Panc1 (cell line): ENCODE results near the gene SH2D3C. TPM values are rescaled to one million over a fixed set of nuclear protein-coding genes. Genes with fewer than 3 reads are reported as not detected.

ENCODE experiments used
- ATAC-seq: fragments of 200-7000 bp; cut with Tn5 transposase; 2 replicates; pipeline ENCODE4 v1.9.1; 2020; ENCODE audit warnings: mild to moderate bottlenecking, moderate library complexity
- BruUV-seq: library from RNA; stranded (reverse); fragments of 400-500 nt; replicated peaks from 2 replicates; lab custom pipeline; 2021; lab: Mats Ljungman, UMichigan
- CTCF ChIA-PET: fragments of 300-600 bp; sonication (Branson Sonifier 250); formaldehyde crosslinking; loops from one replicate; lab custom pipeline; 2022; ENCODE audit warnings: antibody characterized with exemption; lab: Charles Lee
- POLR2A ChIA-PET: fragments of 300-600 bp; sonication (Branson Sonifier 250); formaldehyde crosslinking; loops from one replicate; lab custom pipeline; 2022; ENCODE audit warnings: antibody characterized with exemption; lab: Charles Lee
- DNase-seq: peaks from one replicate; pipeline ENCODE4 v3.0.0-alpha.2; 2010; ENCODE audit warnings: low read depth, low spot score
- H3K27ac ChIP-seq: 2 replicates; pipeline ENCODE4 v1.5.1; 2011; ENCODE audit warnings: mild to moderate bottlenecking, low read length, inconsistent platforms
- H3K27me3 ChIP-seq: fragments of 200-500 bp; sonication (Bioruptor generic); 2 replicates; pipeline ENCODE4 v1.6.0; 2014; ENCODE audit warnings: low read length, inconsistent platforms; ENCODE audit not compliant: control insufficient read depth, insufficient read depth
- H3K36me3 ChIP-seq: fragments of 200-500 bp; sonication (Bioruptor generic); 2 replicates; pipeline ENCODE4 v1.5.1; 2014; ENCODE audit warnings: inconsistent platforms, mild to moderate bottlenecking, low read length, moderate library complexity; ENCODE audit not compliant: control insufficient read depth, insufficient read depth
- H3K4me1 ChIP-seq: 2 replicates; pipeline ENCODE4 v1.5.1; 2011; ENCODE audit warnings: inconsistent platforms, mild to moderate bottlenecking, low read length, moderate library complexity; ENCODE audit not compliant: control insufficient read depth, insufficient read depth
- H3K4me3 ChIP-seq, 2 experiments: 2 replicates each; pipeline ENCODE4 v1.5.1; 2011 to 2012; ENCODE audit warnings: low read depth in 2 of 2, low read length in 2 of 2, mild to moderate bottlenecking in 2 of 2, inconsistent platforms in 1 of 2, moderate library complexity in 1 of 2
- H3K9me3 ChIP-seq: fragments of 200-500 bp; sonication (Bioruptor generic); 2 replicates; pipeline ENCODE4 v1.5.1; 2014; ENCODE audit warnings: low read depth, mild to moderate bottlenecking, inconsistent platforms, low read length, moderate library complexity; ENCODE audit not compliant: control insufficient read depth, insufficient read depth
- POLR2AphosphoS5 ChIP-seq: IDR thresholded peaks from 2 replicates; pipeline ENCODE4 v1.6.1; 2012; ENCODE audit warnings: mild to moderate bottlenecking, low read depth, low read length, moderate library complexity
- SIN3A ChIP-seq: IDR thresholded peaks from 2 replicates; pipeline ENCODE4 v1.6.1; 2012; ENCODE audit warnings: low read depth, mild to moderate bottlenecking, low read length, moderate library complexity, borderline replicate concordance; ENCODE audit not compliant: insufficient read depth
- TCF7L2 ChIP-seq: IDR thresholded peaks from 2 replicates; pipeline ENCODE4 v1.6.1; 2011; ENCODE audit warnings: mild to moderate bottlenecking, low read depth, low read length, inconsistent platforms
- in situ Hi-C: cut with HindIII; loops from 2 replicates; pipeline ENCODE4 v1.10.0; 2016; ENCODE audit warnings: low sequenced_read_pairs, low pct_unique_long_range_greater_than_20kb
- intact Hi-C: fragments of 100-400 bp; cut with micrococcal nuclease; formaldehyde crosslinking; loops from one replicate; pipeline ENCODE4 v1.10.0; 2022; ENCODE audit not compliant: unreplicated experiment
- total RNA-seq: library from RNA; stranded (reverse); gene quantifications from one replicate; pipeline ENCODE4 v1.2.1, GENCODE V29; 2021; ENCODE audit not compliant: unreplicated experiment
- TF ChIP-seq, protein P1 (sequence below), 2 experiments: IDR thresholded peaks; 2 replicates each; pipeline ENCODE4 v1.6.1; 2011 to 2012; ENCODE audit warnings: low read depth in 2 of 2, control low read depth in 1 of 2, low read length in 1 of 2, mild to moderate bottlenecking in 1 of 2, moderate library complexity in 1 of 2; ENCODE audit not compliant: insufficient read depth in 1 of 2
- TF ChIP-seq, protein P2 (sequence below): fragments of 450-650 bp; IDR thresholded peaks from 2 replicates; pipeline ENCODE4 v1.5.1; 2017; ENCODE audit warnings: mild to moderate bottlenecking

Gene SH2D3C
- total RNA-seq, 1 experiment from 2014 or later: 0.49 TPM

DNA sequence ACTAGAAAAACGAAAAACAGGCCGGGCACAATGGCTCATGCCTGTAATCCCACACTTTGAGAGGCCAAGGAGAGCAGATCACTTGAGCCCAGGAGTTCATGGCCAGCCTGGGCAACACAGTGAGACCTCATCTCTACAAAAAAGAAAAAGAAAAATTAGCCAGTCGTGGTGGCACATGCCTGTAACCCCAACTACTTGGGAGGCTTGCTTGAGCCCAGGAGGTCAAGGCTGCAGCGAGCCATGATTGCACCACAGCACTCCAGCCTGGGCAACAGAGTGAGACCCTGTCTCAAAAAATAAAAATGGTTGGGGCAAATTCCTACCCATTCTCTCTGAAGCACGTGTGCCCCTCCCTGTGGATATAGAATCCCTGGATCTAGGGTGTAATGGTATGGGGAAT lies 80.1 kb downstream of the SH2D3C start:
- intact Hi-C loops: no loop called here
- no peaks in the 10 kb centered on the region for H3K36me3 ChIP-seq
- in situ Hi-C loops: no loop called here
- no peak for DNase-seq
- H3K9me3 ChIP-seq: no peaks in the 10 kb centered on the region
- H3K4me1 ChIP-seq: no peaks in the 10 kb centered on the region
- no peak for ATAC-seq
- H3K27me3 ChIP-seq: no peaks in the 10 kb centered on the region
- TF ChIP-seq POLR2AphosphoS5 (no peak), TCF7L2 (no peak), SIN3A (no peak)
- TF ChIP-seq, protein P1, sequence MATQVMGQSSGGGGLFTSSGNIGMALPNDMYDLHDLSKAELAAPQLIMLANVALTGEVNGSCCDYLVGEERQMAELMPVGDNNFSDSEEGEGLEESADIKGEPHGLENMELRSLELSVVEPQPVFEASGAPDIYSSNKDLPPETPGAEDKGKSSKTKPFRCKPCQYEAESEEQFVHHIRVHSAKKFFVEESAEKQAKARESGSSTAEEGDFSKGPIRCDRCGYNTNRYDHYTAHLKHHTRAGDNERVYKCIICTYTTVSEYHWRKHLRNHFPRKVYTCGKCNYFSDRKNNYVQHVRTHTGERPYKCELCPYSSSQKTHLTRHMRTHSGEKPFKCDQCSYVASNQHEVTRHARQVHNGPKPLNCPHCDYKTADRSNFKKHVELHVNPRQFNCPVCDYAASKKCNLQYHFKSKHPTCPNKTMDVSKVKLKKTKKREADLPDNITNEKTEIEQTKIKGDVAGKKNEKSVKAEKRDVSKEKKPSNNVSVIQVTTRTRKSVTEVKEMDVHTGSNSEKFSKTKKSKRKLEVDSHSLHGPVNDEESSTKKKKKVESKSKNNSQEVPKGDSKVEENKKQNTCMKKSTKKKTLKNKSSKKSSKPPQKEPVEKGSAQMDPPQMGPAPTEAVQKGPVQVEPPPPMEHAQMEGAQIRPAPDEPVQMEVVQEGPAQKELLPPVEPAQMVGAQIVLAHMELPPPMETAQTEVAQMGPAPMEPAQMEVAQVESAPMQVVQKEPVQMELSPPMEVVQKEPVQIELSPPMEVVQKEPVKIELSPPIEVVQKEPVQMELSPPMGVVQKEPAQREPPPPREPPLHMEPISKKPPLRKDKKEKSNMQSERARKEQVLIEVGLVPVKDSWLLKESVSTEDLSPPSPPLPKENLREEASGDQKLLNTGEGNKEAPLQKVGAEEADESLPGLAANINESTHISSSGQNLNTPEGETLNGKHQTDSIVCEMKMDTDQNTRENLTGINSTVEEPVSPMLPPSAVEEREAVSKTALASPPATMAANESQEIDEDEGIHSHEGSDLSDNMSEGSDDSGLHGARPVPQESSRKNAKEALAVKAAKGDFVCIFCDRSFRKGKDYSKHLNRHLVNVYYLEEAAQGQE (IDR thresholded peaks at IDR 0.05; ENCODE audit: insufficient read depth in 1 of 2, low read depth in 2 of 2, low read length in 1 of 2): no peak
- no peak overlapping the region for H3K27ac ChIP-seq
- CTCF ChIA-PET: no interaction called here
- H3K4me3 ChIP-seq: no peak overlapping the region
- BruUV-seq: no TSS peak
- POLR2A ChIA-PET: no interaction called here

DNA sequence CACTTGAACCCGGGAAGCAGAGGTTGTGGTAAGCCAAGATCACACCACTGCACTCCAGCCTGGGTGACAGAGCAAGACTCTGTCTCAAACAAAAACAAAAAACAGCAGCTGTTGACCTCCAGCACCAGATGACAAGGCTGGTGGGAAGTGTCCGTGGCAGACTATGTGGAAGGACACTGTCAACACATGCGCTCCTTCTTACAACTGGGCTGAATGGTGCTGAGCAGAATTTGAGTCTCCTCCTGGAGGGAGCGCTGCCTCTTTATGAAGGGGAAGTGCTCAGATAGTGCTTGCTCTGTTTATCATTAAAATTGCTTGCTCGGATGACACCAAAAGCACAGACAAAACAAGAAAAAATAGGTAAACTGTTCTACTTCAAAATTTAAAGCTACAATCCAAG lies 80.9 kb downstream of the SH2D3C start:
- in situ Hi-C loops: no loop called here
- Histone ChIP-seq H3K4me3 (no peak overlapping the region), H3K27me3 (no peaks in the 10 kb centered on the region), H3K9me3 (no peaks in the 10 kb centered on the region), H3K4me1 (no peaks in the 10 kb centered on the region), H3K27ac (no peak overlapping the region), H3K36me3 (no peaks in the 10 kb centered on the region)
- no peak for DNase-seq
- intact Hi-C loops: no loop called here
- TF ChIP-seq, protein P2, sequence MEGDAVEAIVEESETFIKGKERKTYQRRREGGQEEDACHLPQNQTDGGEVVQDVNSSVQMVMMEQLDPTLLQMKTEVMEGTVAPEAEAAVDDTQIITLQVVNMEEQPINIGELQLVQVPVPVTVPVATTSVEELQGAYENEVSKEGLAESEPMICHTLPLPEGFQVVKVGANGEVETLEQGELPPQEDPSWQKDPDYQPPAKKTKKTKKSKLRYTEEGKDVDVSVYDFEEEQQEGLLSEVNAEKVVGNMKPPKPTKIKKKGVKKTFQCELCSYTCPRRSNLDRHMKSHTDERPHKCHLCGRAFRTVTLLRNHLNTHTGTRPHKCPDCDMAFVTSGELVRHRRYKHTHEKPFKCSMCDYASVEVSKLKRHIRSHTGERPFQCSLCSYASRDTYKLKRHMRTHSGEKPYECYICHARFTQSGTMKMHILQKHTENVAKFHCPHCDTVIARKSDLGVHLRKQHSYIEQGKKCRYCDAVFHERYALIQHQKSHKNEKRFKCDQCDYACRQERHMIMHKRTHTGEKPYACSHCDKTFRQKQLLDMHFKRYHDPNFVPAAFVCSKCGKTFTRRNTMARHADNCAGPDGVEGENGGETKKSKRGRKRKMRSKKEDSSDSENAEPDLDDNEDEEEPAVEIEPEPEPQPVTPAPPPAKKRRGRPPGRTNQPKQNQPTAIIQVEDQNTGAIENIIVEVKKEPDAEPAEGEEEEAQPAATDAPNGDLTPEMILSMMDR: no peak
- BruUV-seq: no TSS peak
- ATAC-seq: no peak
- ChIA-PET CTCF (no interaction called here), POLR2A (no interaction called here)

DNA sequence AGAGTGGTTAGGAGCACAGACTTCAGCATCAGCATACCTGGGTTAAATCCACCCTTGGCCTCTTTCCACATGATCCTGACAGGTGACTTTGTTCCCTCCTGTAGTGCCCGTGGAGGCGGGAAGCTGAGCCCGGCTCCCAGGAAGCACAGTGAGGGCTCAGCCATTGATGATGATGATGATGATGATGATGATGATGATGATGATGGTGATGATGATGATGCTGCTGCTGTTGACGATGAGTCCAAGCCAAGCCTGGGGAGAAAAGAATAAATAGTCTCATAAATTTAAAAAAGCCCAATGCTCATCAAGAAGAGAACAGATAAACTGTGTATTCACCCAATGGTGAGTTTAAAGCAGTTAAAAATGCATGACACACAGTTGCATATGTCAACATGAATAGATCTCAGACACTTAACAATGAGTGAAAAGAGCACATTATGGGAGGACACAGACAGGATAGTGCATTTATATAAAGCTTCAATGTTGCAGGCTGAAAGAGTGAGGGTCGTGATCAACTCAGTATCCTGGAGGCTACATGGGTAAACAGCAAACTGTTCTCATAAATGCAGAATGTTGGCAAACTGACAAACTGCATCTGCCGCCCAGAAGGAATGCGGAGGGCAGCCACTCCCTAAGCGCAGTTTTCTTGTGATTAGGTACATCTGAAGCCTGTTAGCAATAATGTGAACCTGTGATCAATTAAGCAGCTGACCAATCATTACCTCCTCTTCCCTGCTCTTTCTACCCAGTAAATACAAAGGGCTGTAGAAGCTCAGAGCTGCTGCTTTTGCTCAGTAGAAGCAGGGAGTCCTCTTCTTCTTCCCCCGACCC lies 83.4 kb downstream of the SH2D3C start:
- Histone ChIP-seq H3K4me1 (no peaks in the 10 kb centered on the region), H3K36me3 (no peaks in the 10 kb centered on the region), H3K4me3 (no peak overlapping the region), H3K27ac (no peak overlapping the region), H3K9me3 (no peaks in the 10 kb centered on the region), H3K27me3 (no peaks in the 10 kb centered on the region)
- ATAC-seq (no peak), DNase-seq (no peak)
- no TSS peak for BruUV-seq
- intact Hi-C loops: no loop called here
- no peak for TF ChIP-seq TCF7L2
- CTCF ChIA-PET: no interaction called here
- POLR2A ChIA-PET: interaction anchor here (0.6 kb wide), 1 partner anchor 133 kb away, joined by 3 read pairs; no protein-coding TSS in a partner anchor
- in situ Hi-C loops: no loop called here
